Stomach (tissue), 9 donors: ENCODE measurements around the gene SH3TC1. TPM values are rescaled to one million over a fixed set of nuclear protein-coding genes. Genes with fewer than 3 reads are reported as not detected.

Experiments used
- DNase-seq, 2 donors: peaks; one replicate each; pipeline versions ENCODE4 v3.0.0 to v3.0.0-alpha.2; 2013 to 2019
- H3K27ac ChIP-seq, 5 donors: fragments of 200-600 bp in 4 of 5; sonication (generic) in 4 of 5; one replicate each; pipeline ENCODE4 v1.5.1; 2013 to 2019; ENCODE audit warnings: mild to moderate bottlenecking in 1 of 5, moderate library complexity in 1 of 5
- H3K27me3 ChIP-seq, 3 donors: fragments of 200-600 bp; sonication (generic); one replicate each; pipeline ENCODE4 v1.5.1; 2017 to 2019; ENCODE audit warnings: mixed run types in 1 of 3
- H3K36me3 ChIP-seq, 4 donors: fragments of 200-600 bp; sonication (generic); 1 replicate in 3 of 4; 2 replicates in 1 of 4; pipeline ENCODE4 v1.5.1; 2016 to 2019
- H3K4me1 ChIP-seq, 4 donors: fragments of 200-600 bp; sonication (generic); one replicate each; pipeline ENCODE4 v1.5.1; 2016 to 2019
- H3K4me3 ChIP-seq, 4 donors: fragments of 200-600 bp; sonication (generic) in 3 of 4; one replicate each; pipeline ENCODE4 v1.5.1; 2016 to 2019; ENCODE audit warnings: mild to moderate bottlenecking in 1 of 4
- H3K9me3 ChIP-seq, 4 donors: fragments of 200-600 bp; sonication (generic); one replicate each; pipeline ENCODE4 v1.5.1; 2016 to 2019
- EP300 ChIP-seq: sonication (generic); formaldehyde crosslinking; IDR thresholded peaks from one replicate; pipeline ENCODE4 v1.6.1; 2017; ENCODE audit warnings: antibody characterized with exemption
- POLR2A ChIP-seq, 4 donors: fragments of 450-650 bp; IDR thresholded peaks; one replicate each; pipeline ENCODE4 v1.6.1; 2016; ENCODE audit warnings: antibody characterized with exemption in 4 of 4, control low read depth in 2 of 4, mild to moderate bottlenecking in 1 of 4, moderate library complexity in 1 of 4
- POLR2AphosphoS5 ChIP-seq, 3 donors: sonication (generic); formaldehyde crosslinking; IDR thresholded peaks; one replicate each; pipeline ENCODE4 v1.6.1; 2016; ENCODE audit warnings: antibody characterized with exemption in 3 of 3
- WGBS, 5 donors: extraction: QIAGEN DNeasy Blood & Tissue Kit in 3 of 5; methylation state at CpG; one replicate each; pipeline versions ENCODE4 v1.1.5 to v1.1.7; 2013 to 2018; 5-methylcytosine and 5-hydroxymethylcytosine counted together
- intact Hi-C: fragments of 100-400 bp; cut with DNase I; formaldehyde crosslinking; loops from one replicate; pipeline ENCODE4 v1.15.1; 2023; ENCODE audit warnings: low total_unique reads
- polyA plus RNA-seq, 3 donors: library from polyadenylated mRNA; stranded (reverse); fragments of 200-250 nt; gene quantifications; one replicate each; pipeline ENCODE4 v1.2.3, GENCODE V29; 2013
- total RNA-seq, 5 donors: library from RNA; depleted of rRNA; stranded (reverse); fragments of >200 nt; gene quantifications; one replicate each; pipeline versions ENCODE4 v1.1.0 to v1.2.3, GENCODE V29; 2014 to 2016
- TF ChIP-seq, protein P1 (sequence below), 7 experiments: fragments of 450-650 bp in 4 of 7; fragments of 200-600 bp in 3 of 7; sonication (generic) in 3 of 7; IDR thresholded peaks; one replicate each; pipeline ENCODE4 v1.5.1; 2016 to 2019; ENCODE audit warnings: antibody characterized with exemption in 7 of 7, control low read depth in 2 of 7, mild to moderate bottlenecking in 1 of 7
- donor health status: healthy with polysubstance abuse.
- donor health status: Bipolar disorder and iron deficiency.
- donor health status: healthy.

Gene SH3TC1
- total and polyA plus RNA-seq, 8 donors: 12.0 to 96.2 (median 27.9) TPM

DNA sequence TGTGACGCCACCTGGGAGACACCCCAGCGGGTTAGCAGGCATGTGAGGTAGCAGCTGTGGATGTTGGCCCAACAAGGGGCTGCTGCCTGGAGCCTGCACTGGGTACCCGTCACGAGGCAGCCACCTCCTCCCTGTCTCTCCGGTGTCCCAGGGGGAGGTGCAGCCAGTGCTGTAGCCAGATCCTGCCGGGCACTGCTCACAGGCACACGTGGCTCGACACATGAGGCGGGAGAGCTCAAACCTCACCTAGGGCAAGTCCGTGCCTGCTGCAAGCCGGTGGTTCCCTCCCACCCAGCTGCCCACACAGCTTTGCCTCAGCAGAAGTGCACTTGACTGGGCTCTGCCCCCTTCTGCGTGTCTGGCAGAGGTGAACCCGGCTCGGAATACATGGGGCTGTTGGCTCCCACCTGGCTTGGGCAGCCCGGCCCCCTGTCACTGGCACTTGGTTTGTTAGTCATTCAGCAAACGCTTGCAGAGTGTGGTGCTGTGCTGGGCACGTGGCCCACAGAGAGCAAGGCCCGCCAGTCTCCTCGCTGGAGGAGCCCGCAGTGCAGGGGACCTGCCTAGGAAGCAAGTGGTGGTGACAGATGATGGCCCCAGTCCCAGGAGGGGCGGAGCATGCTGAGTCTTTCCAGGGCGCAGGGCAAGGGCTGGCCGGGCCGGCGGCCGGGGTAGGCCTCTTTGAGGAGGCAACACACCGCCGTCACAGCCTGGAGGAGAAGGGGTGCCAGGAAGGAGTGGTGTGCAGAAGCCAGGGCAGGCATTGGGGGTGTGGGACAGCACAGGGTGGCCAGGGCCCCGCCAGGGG is 10.1 kb upstream of the SH3TC1 start:
- no peaks in the 10 kb centered on the region for H3K9me3 ChIP-seq
- peak overlapping the region; percentile 3 to 71 (median 30) for H3K27ac ChIP-seq
- peak; percentile 82 for DNase-seq
- TF ChIP-seq EP300: no peak
- TF ChIP-seq POLR2A (IDR thresholded peaks at IDR 0.05): no peak
- TF ChIP-seq, protein P1, sequence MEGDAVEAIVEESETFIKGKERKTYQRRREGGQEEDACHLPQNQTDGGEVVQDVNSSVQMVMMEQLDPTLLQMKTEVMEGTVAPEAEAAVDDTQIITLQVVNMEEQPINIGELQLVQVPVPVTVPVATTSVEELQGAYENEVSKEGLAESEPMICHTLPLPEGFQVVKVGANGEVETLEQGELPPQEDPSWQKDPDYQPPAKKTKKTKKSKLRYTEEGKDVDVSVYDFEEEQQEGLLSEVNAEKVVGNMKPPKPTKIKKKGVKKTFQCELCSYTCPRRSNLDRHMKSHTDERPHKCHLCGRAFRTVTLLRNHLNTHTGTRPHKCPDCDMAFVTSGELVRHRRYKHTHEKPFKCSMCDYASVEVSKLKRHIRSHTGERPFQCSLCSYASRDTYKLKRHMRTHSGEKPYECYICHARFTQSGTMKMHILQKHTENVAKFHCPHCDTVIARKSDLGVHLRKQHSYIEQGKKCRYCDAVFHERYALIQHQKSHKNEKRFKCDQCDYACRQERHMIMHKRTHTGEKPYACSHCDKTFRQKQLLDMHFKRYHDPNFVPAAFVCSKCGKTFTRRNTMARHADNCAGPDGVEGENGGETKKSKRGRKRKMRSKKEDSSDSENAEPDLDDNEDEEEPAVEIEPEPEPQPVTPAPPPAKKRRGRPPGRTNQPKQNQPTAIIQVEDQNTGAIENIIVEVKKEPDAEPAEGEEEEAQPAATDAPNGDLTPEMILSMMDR (IDR thresholded peaks at IDR 0.05): no peak
- TF ChIP-seq POLR2AphosphoS5 (IDR thresholded peaks at IDR 0.05): no peak
- no peaks in the 10 kb centered on the region for H3K36me3 ChIP-seq
- intact Hi-C loops: no loop called here
- H3K27me3 ChIP-seq: no peaks in the 10 kb centered on the region
- H3K4me3 ChIP-seq: no peak overlapping the region
- H3K4me1 ChIP-seq: peaks cover 24 to 53% (median 36%) of the 10 kb centered on the region in 4 donors
- WGBS, 5 donors: 31 to 53% (median 46%) methylated on average over 22 to 29 of the region's 29 CpGs

DNA sequence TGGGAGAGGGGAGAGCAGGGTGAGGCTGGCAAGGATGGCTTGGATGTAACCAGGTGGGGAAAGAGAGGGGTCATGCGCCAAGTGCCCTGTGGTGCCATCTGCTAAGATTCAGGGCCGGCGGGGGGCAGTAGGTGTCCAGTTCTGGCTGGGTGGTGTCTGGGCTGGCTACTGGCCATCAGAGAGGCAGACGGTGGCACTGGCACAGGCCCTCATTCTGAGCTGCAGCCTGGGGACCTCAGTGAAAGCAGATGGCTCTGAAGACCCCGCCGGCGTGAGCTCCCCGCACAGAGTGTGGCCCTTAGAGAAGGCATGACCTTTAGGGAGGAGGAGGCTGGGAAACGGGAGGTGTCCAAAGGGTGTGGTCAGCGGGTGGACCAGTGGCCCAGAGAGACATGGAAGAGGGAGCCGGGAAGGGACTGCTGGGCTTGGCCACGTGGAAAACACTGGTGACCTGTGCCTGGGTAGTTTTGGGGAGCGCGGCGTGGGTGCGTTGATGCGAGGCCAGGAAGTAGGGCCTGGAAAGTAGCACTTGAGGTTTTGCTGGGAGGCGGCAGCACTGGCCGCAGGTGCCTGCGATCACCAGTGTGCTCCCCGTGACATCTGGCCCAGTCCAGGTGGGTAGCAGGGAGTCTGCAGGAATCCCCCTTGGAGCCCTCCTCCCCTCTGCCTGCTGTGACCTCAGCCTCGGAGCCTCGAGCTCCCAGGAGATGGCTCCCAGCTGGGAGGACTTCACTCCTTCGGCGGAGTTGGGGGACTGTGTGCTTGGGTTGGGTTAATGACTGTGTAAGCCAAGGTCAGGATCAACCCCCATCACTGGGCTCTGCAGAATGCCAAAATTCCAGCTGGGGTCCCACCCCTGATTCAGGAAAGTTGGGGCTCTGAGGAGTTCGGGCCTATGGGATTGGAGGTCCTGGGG is 9.3 kb upstream of the SH3TC1 start:
- Histone ChIP-seq H3K4me3 (no peak overlapping the region), H3K27me3 (no peaks in the 10 kb centered on the region), H3K27ac (peak overlapping the region; percentile 3 to 78 (median 71)), H3K36me3 (no peaks in the 10 kb centered on the region), H3K9me3 (no peaks in the 10 kb centered on the region), H3K4me1 (peaks cover 24 to 53% (median 35%) of the 10 kb centered on the region in 4 donors)
- DNase-seq: no peak
- intact Hi-C loops: no loop called here
- no peak for TF ChIP-seq POLR2AphosphoS5 (IDR thresholded peaks at IDR 0.05)
- TF ChIP-seq EP300: no peak
- no peak for TF ChIP-seq POLR2A (IDR thresholded peaks at IDR 0.05)
- TF ChIP-seq, protein P1 (IDR thresholded peaks at IDR 0.05): no peak
- WGBS, 5 donors: 83 to 89% (median 86%) methylated on average over 22 to 26 of the region's 26 CpGs

DNA sequence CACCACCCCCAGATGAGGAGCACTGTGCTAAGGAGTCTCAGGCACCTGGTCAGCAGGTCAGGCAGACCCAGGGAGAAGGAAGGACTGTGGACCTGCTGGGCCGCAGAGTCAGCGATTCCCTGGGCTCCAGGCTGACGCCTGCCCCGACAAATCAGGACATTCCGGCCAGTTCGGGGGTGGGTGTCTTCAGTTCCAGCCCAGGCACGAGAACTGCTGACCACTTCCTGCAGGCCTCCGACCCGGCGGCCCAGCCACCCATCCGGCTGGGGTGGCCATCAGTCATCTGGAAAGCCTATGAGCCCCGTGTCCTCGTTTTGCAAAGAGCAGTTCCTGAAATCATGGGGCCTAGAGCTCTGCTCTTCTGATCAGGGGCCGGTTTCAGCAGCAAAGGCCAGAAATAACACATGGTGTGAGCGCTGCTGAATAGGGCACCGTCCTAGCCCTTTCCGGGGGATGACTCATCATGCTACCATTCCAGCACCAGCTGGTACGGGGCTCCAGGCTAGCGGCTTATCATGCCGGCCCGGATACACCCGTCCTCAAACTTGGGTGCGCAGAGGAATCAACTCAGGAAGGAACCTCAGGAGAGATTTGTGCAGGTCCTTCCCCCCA is 7.8 kb upstream of the SH3TC1 start:
- 40 to 59% (median 55%) methylated on average over 19 to 23 of the region's 23 CpGs for WGBS, 5 donors
- intact Hi-C loops: no loop called here

More for the DNA sequence above, 7.8 kb upstream of the SH3TC1 start:
- DNase-seq: peak; percentile 63 to 69
- no peaks in the 10 kb centered on the region for H3K27me3 ChIP-seq
- peaks cover 24 to 62% (median 38%) of the 10 kb centered on the region in 4 donors for H3K4me1 ChIP-seq
- TF ChIP-seq POLR2A (IDR thresholded peaks at IDR 0.05) (no peak), POLR2AphosphoS5 (IDR thresholded peaks at IDR 0.05) (peak; percentile 12 to 58 (median 54)), EP300 (no peak)
- TF ChIP-seq, protein P1 (IDR thresholded peaks at IDR 0.05): no peak
- no peak overlapping the region for H3K4me3 ChIP-seq
- peak overlapping the region; percentile 22 to 78 (median 71) for H3K27ac ChIP-seq
- no peaks in the 10 kb centered on the region for H3K9me3 ChIP-seq
- no peaks in the 10 kb centered on the region for H3K36me3 ChIP-seq
